ENCODE results near the gene FAM120C.

FAM120C gene

GRCh38 chrX:54043541-54044125, 139.4 kb downstream of the FAM120C start:
- intact Hi-C loops (cut with DNase I): loop anchor here (10.0 kb wide), 2 partner anchors 141 to 359 kb away; partner anchors contain the start of genes FAM120C and HUWE1
- DNase-seq: peak in 9 of 10 donors; percentile 15 to 91 (median 29)

GRCh38 chrX:54043056-54043455, 140.0 kb downstream of the FAM120C start:
- intact Hi-C loops (cut with DNase I): loop anchor here (10.0 kb wide), 2 partner anchors 142 to 358 kb away; partner anchors contain the start of genes FAM120C and HUWE1
- DNase-seq: no peak

GRCh38 chrX:54042609-54043021, 140.4 kb downstream of the FAM120C start:
- DNase-seq: peak in 5 of 10 donors; percentile 8 to 90 (median 28)
- intact Hi-C loops (cut with DNase I): loop anchor here (10.0 kb wide), 2 partner anchors 142 to 358 kb away; partner anchors contain the start of genes FAM120C and HUWE1

GRCh38 chrX:54030329-54030728, 152.7 kb downstream of the FAM120C start:
- intact Hi-C loops (cut with DNase I): no loop called here

GRCh38 chrX:54029529-54030143, 153.4 kb downstream of the FAM120C start:
- no peak for DNase-seq
- intact Hi-C loops (cut with DNase I): no loop called here

More at GRCh38 chrX:54030329-54030728, 152.7 kb downstream of the FAM120C start:
- no peak for DNase-seq

GRCh38 chrX:54024350-54024749, 158.7 kb downstream of the FAM120C start:
- intact Hi-C loops (cut with DNase I): no loop called here

More at GRCh38 chrX:54024350-54024749, 158.7 kb downstream of the FAM120C start:
- no peak for DNase-seq
